ENCODE results near the gene SPHK2.
"Not testable (repeated sequence)": the region's sequence is repeated elsewhere in the genome, so short reads cannot be mapped to it uniquely, and the experiment has no call there.

SPHK2 gene, protein sequence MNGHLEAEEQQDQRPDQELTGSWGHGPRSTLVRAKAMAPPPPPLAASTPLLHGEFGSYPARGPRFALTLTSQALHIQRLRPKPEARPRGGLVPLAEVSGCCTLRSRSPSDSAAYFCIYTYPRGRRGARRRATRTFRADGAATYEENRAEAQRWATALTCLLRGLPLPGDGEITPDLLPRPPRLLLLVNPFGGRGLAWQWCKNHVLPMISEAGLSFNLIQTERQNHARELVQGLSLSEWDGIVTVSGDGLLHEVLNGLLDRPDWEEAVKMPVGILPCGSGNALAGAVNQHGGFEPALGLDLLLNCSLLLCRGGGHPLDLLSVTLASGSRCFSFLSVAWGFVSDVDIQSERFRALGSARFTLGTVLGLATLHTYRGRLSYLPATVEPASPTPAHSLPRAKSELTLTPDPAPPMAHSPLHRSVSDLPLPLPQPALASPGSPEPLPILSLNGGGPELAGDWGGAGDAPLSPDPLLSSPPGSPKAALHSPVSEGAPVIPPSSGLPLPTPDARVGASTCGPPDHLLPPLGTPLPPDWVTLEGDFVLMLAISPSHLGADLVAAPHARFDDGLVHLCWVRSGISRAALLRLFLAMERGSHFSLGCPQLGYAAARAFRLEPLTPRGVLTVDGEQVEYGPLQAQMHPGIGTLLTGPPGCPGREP

DNA sequence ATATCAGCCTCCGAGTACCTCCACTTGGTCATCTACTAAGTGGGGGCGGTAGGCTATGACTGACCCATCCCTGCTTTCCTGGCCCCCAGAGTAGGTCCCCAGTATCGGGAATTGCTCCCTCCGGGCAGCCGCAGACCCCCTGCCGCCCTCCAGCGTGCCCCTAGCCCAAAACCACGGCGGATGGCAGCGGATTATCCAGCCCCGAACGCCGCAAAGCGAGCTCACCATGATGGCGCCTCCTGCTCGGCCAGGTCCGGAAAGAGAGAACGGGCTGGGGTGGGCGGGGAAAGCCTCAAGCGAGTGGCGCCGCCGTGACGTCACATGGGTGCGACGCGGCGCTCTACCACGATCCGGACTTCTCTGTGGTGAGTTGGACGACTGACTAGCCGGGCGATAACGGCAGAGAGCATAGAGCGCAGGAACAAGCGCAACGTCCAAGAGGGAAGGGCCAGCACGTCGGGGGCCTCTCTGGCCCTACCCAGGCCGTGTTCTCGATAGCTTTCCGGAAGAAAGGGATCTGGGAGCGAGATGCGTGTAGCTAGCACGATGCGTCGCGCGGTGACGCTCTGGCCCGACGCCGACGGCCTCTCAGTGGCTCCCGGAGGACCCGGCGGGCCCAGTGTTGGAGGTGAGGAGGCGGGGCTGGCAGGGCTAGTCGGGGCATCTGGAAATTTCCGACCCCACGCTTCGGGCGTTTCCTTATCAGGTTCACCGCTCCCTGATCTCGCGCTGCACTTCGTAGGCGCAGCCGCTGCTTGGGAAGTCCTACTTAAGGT is at the start of gene SPHK2, which contains the start of gene RPL18:
Gene SPHK2, plus strand, starts transcription at position 591 of the 776 bp plus-strand sequence. CDS start 1,009 bp downstream, outside the sequence.
Gene RPL18, minus strand, starts transcription at position 263 of the 776 bp plus-strand sequence. Its CDS starts 35 bp downstream, at position 228.
- peak; percentile 99 for DNase-seq

DNA sequence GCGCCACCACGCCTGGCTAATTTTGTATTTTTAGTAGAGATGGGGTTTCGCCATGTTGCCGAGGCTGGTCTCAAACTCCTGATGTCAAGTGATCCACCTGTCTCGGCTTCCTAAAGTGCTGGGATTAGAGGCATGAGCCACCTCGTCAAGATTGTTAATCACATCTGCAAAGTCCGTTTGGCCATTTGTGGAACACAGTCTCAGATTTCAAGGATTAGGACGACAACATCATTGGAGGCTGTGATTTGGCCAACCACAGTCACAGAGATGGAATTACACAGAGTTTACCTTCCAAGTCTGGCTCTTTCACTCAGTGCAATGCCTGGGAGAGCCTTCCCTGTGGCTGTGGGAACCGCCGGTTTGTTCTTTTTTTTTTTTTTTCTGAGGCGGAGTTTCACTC is 49.5 kb upstream of the SPHK2 start:
- DNase-seq, result no peak

DNA sequence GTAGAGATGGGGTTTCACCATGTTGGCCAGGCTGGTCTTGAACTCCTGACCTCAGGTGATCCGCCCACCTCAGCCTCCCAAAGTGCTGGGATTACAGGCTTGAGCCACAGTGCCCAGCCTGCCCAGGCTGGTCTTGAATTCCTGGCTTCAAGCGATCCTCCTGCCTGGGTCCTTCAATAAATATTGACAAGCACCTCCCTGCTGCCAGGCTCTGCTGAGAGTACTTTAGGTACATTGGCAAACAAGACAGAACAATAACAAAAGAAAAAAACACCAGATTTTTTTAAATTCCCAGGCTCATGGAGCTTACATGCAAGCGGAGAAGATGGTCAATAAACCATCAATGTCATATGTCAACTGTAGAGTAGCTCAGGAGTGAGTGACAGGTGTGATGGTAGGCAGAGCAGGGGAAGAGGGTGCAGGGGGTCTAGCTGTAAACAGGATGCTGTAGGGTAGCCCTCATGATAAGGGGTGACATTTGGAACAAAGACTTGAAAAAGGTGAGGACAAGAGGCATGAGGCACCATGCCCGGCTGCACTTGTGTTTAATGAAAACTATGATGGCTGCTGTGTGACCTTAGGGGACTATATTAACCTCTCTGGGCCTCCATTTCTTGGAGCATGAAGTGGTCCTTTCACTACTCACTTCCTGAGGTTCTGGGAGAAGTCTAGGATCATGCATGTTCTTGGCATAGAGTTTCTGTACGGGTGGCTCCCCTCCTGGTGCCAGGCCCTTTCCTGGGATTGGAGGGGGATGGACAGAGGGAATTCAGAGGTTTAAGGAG is 47.7 kb upstream of the SPHK2 start:
- DNase-seq, result no peak

DNA sequence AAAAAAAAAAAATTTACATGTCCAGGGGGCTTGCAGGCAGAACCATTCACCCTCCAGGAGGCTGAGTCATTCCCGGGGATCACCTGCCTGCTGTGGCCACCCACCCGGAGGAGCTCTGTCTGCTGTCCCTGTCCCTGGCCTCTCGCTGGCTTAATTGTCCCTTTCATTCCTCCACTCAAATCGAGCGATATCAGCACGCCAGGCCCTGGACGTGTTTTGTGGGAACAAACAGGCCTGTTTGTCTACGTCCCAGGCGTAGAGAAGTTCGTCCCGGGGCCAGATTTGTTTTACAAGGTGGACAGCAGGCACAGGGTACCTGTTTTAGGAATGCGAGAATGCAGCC is 46.2 kb upstream of the SPHK2 start:
- DNase-seq, result no peak

DNA sequence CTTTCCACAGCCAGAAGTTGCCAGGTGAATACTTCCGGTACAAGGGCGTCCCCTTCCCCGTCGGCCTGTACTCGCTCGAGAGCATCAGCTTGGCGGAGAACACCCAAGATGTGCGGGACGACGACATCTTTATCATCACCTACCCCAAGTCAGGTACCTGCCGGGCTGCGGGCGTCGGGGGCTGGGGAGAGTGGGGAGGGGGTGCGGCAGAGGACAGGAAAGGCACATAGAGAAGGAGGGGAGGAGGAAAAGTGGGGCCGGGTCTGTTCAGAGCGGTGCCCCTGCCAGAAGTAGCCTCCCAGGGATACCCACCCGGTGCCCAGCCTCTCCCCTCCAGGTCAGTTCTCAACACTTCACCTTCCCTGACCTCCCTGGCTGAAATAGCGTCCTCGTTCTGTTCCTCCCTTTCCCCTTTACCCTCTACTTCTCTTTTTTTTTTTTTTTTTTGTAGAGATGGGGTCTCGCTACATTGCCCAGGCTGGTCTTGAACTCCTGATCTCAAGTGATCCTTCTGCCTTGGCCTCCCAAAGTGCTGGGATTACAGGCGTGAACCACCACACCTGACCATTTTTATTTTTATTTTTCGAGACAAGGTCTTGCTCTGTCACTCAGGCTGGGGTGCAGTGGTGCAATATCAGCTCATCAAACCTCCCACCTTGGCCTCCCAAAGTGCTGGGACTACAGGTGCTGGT is 43.2 kb upstream of the SPHK2 start:
- DNase-seq, result no peak

DNA sequence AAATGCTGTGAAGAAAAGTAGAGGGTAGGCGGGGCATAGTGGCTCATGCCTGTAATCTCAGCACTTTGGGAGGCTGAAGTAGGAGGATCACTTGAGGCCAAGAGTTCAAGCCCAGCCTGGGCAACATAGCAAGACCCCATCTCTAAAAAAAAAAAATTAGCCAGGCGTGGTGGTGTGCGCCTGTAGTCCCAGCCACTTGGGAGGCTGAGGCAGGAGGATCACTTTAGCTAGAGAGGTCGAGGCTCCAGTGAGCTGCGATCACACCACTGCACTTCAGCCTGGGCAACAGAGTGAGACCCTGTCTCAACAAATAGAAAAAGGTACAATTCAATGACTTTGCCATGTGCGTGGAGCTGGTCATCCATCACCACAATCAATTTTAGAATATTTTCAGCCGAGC is 41.4 kb upstream of the SPHK2 start:
- DNase-seq, result not testable (repeated sequence)

DNA sequence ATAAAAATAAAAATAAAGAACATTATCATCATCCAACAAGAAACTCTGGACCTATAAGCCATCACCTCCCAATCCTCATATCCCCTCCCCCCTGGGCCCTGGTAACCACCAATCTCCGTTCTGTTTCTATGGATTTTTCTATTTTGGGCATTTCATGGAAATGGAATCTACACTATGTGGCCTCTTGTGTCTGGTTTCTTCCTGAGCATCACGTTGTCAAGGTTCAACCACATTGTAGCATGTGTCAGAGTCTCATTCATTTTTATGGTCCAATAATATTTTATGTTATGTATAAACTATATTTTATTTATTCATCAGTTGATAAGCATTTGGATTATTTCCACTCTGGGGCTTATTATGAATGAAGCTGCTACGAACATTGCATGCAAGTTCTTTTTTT is 40.4 kb upstream of the SPHK2 start:
- no peak for DNase-seq

DNA sequence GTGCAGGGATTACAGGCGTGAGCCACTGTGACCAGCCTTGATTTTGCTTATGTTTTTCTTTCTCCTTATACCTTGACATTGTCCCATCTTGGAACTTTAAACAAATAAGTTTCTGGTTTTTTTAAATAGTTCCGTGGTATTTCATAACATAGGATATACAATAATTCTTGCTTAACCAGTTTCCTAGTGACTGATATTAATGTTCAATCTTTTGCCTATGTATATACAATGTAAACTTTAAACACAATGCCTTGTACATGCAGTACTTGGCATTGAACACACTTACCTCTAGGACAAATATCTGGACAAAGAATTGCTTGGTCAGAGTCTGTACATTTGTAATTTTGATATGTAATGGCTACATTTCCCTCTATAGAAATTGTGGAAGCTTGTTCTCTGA is 37.1 kb upstream of the SPHK2 start:
- no peak for DNase-seq

DNA sequence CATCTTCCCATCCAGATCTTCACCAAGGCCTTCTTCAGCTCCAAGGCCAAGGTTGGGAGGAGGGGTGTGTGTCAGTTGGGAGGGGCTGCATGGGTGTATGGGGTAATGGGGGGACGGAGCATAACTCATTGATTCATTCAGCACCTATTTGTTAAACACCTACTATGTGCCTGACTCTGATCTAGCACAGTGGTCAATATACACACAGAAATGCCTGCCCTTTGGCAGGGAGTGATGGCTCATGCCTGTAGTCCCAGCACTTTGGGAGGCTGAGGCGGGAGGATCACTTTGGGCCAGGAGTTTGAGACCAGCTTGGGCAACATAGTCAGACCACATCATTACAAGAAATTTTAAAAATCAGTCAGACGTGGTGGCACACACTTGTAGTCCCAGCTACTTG is 31.9 kb upstream of the SPHK2 start:
- DNase-seq, result no peak

DNA sequence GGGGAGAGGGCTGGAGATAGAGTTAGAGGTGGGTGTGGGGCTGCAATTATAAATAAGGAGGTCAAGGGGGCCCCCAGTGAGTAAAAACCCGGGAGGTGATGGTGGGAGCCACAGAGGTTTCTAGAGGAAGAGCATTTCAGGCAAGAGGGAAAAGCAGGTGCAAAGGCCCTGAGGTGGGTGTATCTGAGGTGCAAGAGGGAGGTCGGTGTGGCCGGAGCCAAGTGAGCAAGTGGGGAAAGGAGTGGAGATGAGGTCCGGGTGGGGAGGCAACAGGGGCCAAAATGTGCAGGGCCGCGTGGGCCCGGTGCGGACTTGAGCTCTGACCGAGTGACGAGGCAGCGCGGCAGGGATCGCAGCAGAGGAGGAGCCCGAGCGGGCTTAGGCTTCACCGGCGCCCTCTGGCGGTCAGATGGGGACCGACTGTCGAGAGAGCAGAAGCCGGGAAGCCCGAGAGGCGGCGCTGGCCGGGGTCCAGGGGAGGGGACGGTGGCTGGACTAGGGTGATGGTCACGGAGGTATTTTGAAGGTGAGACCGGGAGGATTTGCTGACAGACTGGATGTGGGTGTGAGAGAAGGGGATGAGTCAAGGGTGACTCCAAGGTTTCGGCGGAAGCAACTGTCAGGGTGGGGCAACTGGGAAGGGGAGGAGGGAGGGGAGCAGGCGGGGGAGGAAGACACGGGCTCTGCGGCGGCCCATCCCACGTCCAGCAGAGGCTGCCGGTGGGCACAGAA is 30.5 kb upstream of the SPHK2 start:
- no peak for DNase-seq

DNA sequence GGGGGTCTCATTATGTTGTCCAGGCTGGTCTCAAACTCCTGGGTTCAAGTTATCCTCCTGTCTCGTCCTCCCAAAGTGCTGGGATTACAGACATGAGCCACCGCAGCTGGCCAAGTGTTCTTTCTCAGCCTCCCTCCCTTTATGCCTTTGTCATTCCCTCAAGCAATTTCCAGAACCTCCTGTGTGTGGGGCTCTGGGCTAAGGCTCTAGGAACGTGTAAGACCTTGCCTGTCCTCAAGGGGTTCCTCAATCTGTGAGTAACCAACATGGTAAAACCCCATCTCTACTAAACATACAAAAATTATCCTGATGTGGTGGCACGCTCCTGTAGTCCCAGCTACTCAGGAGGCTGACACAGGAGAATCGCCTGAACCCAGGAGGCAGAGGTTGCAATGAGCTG is 28.3 kb upstream of the SPHK2 start:
- no peak for DNase-seq

DNA sequence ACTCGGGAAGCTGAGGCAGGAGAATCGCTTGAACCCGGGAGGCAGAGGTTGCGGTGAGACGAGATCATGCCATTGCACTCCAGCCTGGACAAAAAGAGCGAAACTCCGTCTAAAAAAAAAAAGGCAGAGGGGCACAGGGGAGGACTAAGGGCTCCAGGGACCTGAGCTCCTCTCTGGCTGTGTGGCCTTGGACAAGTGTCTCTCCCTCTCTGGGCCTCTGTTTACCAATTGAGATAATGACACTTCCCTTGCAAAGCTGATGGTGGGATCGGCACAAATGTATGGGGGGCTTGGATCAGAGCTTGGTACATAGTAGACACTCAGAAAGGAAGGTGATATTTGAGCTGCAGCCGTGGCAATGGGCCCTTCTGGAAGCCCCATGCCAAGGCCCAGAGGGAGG is 24.1 kb upstream of the SPHK2 start:
- no peak for DNase-seq

DNA sequence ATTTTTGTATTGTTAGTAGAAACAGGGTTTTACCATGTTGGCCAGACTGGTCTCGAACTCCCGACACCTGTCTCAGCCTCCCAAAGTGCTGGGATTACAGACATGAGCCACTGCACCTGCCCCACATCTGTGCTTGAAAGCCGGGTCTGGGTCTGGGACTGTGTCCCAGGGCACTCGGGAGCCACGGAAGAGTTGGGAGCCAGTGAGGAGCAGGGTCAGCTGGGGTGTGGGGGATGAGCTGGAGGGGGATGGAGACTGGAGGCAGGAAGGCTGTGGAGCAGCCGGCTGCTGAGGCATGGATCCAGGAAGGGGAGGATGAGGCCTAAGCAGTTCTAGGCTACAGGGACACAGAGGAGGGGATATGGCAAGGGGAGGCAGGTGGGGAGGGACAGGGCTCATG is 23.5 kb upstream of the SPHK2 start:
- DNase-seq, result no peak

DNA sequence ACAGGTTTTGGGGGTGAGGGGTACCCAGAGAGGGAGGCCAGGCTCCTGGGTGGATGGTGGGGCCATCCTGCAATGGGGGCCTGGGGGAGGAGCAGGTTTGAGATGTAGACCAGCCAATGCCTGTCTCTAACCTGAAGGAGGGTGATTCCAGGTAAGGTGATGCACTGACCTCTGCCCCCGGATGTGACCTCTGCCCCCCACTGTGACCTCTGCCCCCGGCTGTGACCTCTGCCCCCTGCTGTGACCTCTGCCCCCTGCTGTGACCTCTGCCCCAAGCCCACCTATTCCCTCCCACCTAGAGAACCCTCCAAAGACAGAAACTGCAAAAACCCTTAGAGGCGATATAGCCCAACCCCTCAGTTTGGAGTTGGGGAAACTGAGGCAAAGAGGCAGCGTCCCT is 23.1 kb upstream of the SPHK2 start:
- DNase-seq, result no peak

DNA sequence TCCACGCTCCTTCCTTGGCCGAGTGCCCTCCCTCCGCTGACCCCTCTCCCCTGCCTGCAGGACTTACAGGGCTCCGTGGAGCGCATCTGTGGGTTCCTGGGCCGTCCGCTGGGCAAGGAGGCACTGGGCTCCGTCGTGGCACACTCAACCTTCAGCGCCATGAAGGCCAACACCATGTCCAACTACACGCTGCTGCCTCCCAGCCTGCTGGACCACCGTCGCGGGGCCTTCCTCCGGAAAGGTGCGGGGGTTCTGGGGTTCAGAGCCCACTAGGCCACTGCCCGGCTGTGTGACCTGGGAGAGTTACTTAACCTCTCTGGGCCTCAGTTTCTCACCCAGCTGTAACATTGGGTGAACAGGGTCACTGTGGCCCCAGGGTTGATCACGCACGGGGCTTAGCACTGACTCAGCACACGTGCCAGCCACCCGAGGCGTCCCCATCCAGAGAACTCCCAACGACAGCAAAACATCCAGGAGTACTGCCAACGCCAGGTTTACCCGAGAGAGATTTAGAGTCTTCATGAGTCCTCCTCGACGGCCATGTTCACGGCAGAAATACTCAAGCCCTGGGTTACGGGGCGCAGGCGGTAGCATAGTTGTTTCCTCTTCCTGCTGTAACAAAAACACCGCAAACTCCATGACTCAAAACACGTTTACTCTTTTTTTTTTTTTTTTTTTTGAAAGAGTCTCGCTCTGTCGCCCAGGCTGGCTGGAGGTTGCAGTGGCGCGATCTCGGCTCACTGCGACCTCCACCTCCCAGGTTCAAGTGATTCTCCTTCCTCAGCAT is 22.4 kb upstream of the SPHK2 start:
- no peak for DNase-seq

DNA sequence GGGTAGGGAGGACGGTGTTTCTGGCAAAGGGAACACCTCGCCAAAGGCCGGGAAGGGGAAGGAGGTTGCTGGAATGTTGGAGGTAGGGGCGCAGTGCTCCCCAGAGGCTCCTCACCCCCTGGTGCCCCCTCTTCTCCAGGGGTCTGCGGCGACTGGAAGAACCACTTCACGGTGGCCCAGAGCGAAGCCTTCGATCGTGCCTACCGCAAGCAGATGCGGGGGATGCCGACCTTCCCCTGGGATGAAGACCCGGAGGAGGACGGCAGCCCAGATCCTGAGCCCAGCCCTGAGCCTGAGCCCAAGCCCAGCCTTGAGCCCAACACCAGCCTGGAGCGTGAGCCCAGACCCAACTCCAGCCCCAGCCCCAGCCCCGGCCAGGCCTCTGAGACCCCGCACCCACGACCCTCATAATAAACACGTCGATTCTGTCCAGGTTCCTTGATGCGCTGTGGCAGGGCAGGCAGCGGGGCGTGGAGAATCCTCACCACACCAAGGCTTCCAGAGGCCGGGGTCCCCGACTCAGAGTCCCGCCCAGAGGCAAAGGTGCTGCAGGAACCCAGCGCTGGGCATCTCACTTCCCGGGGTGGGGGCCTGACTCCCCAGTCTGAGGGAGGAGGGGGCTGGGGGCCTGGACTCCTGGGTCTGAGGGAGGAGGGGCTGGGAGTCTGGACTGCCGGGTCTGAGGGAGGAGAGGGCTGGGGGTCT is 20.2 kb upstream of the SPHK2 start:
- DNase-seq, result no peak

DNA sequence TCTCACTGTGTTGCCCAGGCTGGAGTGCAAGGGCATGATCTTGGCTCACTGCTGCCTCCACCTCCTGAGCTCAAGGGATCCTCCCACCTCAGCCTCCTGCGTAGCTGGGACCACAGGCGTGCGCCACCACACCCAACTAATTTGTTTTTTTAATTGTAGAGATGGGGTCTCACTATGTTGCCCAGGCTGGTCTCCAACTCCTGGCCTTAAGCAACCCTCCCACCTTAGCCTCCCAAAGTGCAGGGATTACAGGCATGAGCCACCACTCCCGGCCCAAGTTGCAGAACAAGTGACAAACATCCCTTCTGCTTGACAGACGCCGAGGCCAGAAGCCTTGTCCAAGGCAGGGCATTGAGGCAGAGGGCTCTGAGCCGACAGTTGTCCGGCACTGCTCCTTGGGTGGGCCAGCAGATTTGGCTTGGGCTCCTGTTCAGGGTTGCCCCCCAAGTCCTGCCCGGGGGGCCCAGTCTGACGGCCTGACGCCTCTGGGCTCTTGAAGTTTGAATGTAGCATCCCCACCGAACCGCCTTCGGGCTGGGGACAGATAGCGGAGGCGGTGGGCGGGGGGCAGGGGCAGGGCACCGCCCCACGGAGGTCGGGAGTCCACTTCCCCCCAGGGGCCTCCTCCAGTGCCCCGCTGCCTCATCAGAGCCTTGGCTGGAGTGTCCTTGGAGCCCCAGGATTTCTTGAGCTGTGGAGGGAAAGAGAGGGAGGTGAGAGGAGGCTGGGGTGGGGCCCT is 18.5 kb upstream of the SPHK2 start:
- DNase-seq, result no peak

DNA sequence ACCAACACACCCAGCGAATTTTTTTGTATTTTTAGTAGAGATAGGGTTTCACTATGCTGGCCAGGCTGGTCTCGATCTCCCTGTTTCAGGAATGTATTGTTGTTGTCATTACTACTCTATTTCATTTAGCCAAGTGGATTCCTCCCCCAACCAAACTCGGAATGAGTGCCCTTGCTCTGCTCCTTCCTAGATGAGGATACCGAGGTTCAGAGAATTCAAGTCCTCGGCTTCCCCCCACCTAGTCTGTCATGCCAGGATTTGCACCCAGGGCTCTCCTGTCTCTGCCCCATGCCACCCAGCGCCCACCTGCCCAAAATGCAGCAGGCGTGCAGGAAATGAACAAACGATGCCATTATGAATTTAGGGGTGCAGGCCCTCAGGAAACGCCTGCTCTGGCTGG is 16.3 kb upstream of the SPHK2 start:
- DNase-seq, result no peak

DNA sequence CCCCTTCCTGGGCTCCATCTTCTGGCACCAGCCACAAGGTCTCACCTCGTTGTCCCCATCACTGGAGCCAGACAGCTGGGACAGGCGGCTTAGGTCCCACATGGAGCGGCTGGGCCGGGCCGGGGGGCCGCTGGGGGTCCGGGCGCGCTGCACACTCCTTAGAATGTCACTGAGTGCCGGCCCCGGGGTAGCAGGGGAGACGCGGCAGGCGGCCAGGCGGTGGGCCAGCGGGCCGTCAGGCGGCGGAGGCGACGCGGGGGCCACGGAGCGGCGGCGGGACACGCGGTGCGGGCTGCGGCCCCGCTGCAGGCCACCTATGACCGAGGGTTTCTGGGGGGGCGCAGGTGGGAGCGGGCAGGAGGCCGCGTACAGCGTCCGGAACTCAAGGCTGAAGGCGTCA is 15.9 kb upstream of the SPHK2 start:
- DNase-seq, result no peak

All from NCI-H1436 treated with DMSO at 0.1 percent for 48 hours (cell line).